Body of pancreas (tissue), 4 donors: ENCODE measurements around the gene REV1.

Experiments used
- POLR2A ChIP-seq, 3 donors: fragments of 450-650 bp; IDR thresholded peaks; one replicate each; pipeline ENCODE4 v1.6.1; 2016; ENCODE audit warnings: antibody characterized with exemption in 3 of 3, mild to moderate bottlenecking in 2 of 3
- TF ChIP-seq, protein P1 (sequence below), 7 experiments: fragments of 450-650 bp in 4 of 7; fragments of 200-600 bp in 3 of 7; sonication (generic) in 3 of 7; IDR thresholded peaks; one replicate each; pipeline ENCODE4 v1.5.1; 2016 to 2019; ENCODE audit warnings: antibody characterized with exemption in 7 of 7

DNA sequence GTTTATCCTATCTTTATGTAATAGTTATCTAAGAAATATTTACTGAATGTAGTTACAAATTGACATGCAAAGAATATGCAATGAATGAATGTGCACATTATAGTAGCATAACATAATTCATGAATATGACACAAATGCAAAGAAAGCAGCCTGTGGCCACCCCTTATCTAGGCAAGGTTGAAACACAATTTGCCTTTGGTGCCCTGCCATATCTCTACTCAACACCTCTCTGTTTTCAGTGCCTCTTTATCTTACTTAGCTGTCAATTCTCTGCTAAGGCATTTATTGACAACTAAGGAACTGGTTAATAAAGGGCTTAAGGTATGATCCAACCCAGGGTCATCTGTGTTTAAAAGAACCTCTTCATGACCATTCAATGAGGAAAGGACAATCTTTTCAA lies 18.9 kb downstream of the REV1 start:
- TF ChIP-seq, protein P1, sequence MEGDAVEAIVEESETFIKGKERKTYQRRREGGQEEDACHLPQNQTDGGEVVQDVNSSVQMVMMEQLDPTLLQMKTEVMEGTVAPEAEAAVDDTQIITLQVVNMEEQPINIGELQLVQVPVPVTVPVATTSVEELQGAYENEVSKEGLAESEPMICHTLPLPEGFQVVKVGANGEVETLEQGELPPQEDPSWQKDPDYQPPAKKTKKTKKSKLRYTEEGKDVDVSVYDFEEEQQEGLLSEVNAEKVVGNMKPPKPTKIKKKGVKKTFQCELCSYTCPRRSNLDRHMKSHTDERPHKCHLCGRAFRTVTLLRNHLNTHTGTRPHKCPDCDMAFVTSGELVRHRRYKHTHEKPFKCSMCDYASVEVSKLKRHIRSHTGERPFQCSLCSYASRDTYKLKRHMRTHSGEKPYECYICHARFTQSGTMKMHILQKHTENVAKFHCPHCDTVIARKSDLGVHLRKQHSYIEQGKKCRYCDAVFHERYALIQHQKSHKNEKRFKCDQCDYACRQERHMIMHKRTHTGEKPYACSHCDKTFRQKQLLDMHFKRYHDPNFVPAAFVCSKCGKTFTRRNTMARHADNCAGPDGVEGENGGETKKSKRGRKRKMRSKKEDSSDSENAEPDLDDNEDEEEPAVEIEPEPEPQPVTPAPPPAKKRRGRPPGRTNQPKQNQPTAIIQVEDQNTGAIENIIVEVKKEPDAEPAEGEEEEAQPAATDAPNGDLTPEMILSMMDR (IDR thresholded peaks at IDR 0.05): no peak
- TF ChIP-seq POLR2A (IDR thresholded peaks at IDR 0.05): no peak
